GM19372 (cell line): ENCODE measurements around the gene GNPTAB.
"Not testable (repeated sequence)": the region's sequence is repeated elsewhere in the genome, so short reads cannot be mapped to it uniquely, and the experiment has no call there.

Experiments used
- ATAC-seq: cut with Tn5 transposase; IDR thresholded peaks from one replicate; pipeline ENCODE4 v1.9.1; 2021; ENCODE audit warnings: mild to moderate bottlenecking, low read depth, moderate library complexity; ENCODE audit not compliant: unreplicated experiment

GNPTAB gene

DNA sequence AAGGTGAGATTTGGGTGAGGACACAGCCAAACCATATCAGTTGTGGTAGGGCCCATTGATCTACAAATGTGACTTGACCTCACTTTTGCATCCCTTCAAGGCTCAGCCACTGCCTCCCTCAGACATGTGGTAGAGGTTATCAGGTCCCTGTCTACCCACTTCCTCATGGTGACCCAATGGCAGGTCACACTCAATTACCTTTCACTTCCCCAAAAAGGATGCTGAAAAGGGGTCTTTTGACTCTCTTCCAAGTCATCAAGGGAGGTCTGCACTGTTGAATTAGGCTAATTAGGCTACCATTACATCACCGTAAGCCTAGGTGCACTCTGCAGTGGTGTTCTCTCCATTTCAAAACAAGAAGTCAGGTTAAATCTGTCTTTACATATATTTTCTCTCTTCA is 24.0 kb upstream of the GNPTAB start:
- peak; percentile 54 for ATAC-seq

- no peak for ATAC-seq
These were observed 22.2 kb upstream of the GNPTAB start for GRCh38 chr12:101852998-101853397.

- no peak for ATAC-seq
These were observed 19.4 kb upstream of the GNPTAB start for GRCh38 chr12:101850199-101850598.

DNA sequence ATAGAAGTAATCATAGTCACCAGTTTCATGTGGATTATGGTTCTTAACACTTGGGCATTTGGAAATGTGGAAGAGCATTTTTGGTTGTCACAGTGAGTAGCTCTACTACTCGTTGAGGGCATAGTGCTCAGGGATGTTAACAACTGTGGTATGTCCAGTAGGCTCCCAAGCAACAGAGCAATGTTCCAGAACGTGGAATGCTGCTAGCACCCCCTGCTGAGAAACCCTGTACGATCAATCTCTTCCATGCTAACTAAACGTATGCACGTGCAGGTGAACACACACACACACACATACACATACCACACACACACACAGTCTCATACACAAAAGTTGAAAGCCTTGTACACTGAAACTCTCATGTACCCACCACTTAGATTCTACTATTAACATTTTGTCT is 16.6 kb upstream of the GNPTAB start:
- no peak for ATAC-seq

DNA sequence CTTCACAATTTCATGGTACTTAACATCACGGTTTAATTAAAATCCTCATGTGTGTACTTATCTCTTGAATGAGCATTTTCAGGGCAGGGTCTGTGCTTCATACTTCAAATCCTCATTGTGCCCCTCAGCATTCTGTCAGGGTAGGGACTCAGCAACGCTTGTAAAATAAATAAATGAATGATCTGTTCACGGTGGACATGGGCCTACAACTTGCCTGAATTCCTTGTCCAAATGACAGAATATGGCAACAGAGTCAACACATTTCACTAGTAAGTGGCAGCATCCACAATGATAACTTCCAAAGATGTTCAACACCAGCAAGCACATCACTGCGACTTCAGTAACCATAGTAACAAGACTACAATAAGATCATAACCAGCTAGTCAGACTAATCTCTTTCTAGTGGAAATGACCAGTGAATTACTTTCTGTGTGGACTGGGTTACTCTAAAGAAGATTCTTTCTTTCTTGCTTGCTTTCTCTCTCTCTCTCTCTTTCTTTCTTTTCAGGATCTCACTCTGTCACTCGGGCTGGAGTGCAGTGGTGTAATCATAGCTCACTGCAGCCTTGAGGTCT is 14.5 kb upstream of the GNPTAB start:
- no peak for ATAC-seq

DNA sequence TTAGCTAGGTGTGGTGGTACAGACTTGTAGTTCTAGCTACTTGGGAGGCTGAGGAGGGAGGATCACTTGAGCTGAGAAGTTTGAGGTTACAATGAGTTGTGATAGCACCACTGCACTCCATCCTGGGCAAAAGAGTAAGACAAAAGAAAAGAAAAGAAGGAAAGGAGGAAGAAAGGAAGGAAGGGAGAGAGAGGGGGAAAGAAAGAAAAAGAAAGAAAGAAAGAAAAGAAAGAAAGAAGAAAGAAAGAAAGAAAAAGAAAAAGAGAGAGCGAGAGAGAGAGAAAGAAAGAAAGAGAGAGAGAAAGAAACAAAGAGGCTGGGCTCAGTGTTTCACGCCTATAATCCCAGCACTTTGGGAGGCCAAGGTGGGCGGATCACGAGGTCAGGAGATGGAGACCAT is 10.3 kb upstream of the GNPTAB start:
- ATAC-seq, result no peak

DNA sequence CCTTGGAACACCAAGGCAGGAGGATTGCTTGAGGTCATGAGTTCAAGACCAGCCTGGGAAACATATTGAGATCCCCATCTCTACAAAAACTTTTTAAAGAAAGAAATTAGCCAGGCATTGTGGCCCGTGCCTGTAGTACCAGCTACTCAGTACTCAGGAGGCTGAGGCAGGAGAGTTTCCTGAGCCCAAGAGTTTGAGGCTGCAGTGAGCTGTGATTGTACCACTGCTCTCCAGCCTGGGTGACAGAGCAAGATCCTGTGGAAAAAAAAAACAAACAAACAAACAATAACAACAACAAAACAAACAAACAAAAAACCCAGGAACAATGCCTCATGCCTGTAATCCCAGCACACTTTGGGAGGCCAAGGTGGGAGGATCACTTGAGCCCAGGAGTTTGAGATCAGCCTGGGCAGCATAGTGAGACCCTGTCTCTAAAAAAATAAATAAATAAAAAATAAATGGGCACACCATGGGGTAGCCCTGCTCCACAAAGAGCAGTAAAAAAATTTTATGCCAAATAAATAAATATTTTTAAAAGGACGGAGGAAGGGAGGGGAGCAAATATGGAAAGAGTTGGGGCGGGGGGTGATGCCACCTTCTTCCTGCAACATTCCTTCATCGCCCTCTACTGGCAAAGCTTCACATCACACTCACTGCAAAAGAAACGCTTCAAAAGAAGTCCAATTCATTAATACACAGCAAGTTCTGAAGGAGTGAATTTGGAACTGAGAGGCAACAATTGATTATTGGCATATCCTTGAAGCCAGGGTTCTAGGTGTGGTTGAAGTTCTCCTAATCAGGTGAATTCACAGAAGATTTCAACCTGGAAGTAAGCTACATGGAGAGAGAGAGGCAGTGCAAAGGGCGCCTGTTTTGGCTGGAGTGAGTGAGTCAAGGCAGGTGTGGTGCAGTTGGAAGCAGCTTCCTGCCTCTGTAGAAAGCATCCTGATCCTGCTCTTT is 8.8 kb upstream of the GNPTAB start:
- no peak for ATAC-seq

GRCh38 chr12:101838628-101839323 is 8.0 kb upstream of the GNPTAB start:
- ATAC-seq, result no peak

DNA sequence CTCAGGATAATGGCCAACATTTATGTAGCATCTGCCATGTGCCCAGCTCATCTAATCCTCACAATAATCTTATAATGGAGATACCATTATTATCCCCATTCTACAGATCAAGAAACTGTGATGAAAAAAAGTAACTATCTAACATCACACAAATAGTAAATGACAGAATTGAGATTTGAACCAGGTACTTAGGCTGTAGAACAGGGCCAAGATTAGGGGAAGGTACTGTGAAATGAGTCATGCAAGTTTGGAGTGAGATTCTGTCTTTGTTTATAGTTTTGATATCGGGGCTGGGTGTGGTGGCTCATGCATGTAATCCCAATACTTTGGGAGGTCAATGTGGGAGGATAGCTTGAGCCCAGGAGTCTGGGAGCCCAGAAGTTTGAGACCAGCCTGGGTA is 1.3 kb upstream of the GNPTAB start:
- ATAC-seq, result no peak

GRCh38 chr12:101829639-101830366 is 956 bp downstream of the GNPTAB start:
- no peak for ATAC-seq

GRCh38 chr12:101828463-101829196 is 2.1 kb downstream of the GNPTAB start:
- no peak for ATAC-seq

DNA sequence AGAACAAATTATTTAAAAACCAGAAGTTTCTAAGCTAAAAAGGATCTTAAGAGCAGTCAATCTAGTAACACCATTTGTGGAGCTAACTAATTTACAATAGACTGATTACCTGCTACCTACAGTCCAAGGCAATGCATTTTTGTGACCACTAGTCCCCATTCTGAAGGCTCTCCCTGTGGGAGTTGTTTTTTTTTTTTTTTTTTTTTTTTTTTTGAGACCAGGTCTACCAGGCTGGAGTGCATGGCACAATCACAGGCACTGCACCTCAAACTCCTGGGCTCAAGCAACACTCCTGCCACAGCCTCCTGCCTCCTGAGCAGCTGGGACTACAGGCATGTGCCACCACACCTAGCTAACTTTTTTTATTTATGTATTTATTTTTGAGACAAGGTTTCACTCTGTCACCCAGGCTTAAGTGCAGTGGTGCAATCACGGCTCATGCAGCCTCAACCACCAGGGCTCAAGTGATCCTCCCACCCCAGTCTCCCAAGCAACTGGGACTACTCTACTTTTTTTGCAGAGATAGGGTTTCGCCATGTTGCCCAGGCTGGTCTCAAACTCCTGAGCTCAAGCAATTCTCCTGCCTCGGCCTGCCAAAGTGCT is 3.9 kb downstream of the GNPTAB start:
- ATAC-seq, result no peak

DNA sequence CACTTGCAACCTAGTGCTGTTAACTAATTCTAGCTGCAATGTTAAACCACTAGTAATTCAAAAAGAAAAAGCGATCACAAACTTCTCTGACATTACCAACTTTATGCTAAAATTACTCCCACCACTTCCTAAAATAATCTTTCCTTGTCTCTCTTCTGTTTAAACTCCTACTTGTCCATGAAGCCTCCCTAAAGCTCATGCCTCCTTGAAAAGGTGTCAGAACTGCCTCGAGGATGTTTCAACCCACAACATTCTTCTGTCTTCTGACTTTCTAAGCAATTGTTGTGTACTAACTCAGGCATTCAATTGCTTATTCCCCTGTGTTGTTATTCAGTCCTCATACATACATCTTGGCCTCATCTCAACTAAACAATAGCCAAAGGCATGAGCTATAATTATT is 5.9 kb downstream of the GNPTAB start:
- ATAC-seq, result no peak

DNA sequence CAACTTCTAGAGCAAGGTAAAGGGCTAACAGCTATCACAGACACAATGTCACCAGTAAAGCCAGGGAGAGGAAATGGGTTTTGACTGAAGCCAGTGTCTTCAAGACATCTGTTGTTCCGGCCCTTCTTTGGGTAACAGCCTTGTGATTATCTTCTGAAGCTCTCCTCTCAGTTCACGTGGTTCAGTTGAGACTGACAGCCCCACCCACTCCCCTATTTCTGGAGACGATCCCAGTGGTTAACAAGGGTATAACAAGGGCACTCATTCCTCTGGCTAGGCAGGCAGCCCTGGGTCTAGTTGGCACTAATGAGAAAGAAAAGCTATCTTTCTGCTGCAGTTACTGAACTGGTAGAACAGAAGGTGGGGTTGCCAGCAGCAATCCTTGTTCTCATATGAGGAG is 6.9 kb downstream of the GNPTAB start:
- ATAC-seq, result peak; percentile 73

- ATAC-seq, result no peak
These were observed 7.7 kb downstream of the GNPTAB start for GRCh38 chr12:101823039-101823438.

GRCh38 chr12:101819467-101819866 is 11.3 kb downstream of the GNPTAB start:
- peak; percentile 59 for ATAC-seq

GRCh38 chr12:101818689-101819088 is 12.1 kb downstream of the GNPTAB start:
- ATAC-seq, result not testable (repeated sequence)

- ATAC-seq, result no peak
These were observed 17.6 kb downstream of the GNPTAB start for GRCh38 chr12:101813117-101813516.

GRCh38 chr12:101812716-101813115 is 18.0 kb downstream of the GNPTAB start:
- ATAC-seq, result not testable (repeated sequence)

GRCh38 chr12:101811342-101811741 is 19.4 kb downstream of the GNPTAB start:
- ATAC-seq, result not testable (repeated sequence)
